Stimulated activated CD8-positive, alpha-beta memory T cell treated with anti-CD3 and anti-CD28 coated beads, Interleukin-15, amount 100 ng/mL, for 48 hours (primary cell): ENCODE measurements around the gene C18orf32.
"Not testable (repeated sequence)": the region's sequence is repeated elsewhere in the genome, so short reads cannot be mapped to it uniquely, and the experiment has no call there.

Source experiments
- DNase-seq, 2 donors: peaks; one replicate each; pipeline ENCODE4 v3.0.0-alpha.2; 2020; ENCODE audit warnings: low read depth in 2 of 2

Gene C18orf32

GRCh38 chr18:49486953-49487710, at the start of gene C18orf32:
Gene C18orf32 (minus strand): TSS chr18:49487234. CDS start chr18:49483748, 3,486 bp downstream.
- peak; percentile 92 to 94 for DNase-seq

DNA sequence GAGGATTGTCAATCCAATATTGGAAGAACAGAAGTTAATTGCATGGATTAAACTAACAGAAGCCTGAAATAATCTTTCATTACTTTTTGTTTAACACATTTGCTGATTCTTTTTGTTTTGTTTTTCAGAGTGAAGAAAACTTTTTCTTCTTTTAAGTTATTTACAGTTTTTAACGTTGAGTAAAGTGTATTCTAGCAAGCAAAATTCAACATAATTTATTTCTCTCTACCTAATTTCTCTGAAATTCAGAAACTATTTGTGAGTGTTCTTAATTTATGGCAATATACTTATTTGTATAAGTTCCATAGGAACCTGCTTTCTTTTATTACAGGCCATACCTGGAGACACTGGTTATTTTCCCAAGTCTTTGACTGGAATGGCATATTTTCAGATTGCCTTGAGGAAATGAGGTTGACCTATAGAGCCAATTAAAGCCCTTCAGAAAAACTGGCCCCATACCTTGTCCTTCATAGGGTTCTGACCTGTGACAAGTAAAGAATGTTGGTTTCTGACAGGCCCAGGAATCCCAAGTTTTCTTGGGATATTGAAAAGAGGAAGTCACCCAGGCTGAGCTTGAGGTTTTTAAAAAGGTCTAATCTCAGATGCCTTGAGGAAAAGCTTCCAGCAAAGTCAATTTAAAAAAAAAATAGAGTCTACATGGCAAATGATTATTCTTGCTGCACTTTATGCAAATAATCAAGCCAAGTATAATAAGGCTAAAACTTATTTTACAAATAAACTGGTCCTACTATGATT, 48.0 kb upstream of the C18orf32 start:
- DNase-seq = no peak

DNA sequence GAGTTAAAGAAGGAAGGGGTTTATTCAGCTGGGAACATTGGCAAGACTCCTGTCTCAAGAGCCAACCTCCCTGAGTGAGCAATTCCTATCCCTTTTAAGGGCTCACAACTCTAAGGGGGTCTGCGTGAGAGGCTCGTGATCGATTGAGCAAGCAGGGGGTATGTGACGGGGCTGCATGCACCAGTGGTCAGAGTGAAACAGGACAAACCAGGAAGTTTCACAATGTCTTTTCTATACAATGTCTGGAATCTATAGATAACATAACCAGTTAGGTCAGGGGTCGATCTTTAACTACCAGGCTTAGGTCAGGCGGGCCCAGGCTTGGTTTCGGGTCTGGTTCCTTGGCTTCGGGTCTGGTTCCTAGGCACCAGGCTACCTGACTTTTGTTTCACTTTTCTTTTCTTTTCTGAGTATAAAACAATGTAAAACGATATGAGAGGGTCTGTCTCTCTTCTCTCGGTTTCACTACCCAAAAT, 44.7 kb upstream of the C18orf32 start:
- no peak for DNase-seq

- DNase-seq = no peak
These were observed 42.6 kb upstream of the C18orf32 start for GRCh38 chr18:49529596-49529995.

GRCh38 chr18:49527631-49528327, 40.7 kb upstream of the C18orf32 start:
- DNase-seq = no peak

DNA sequence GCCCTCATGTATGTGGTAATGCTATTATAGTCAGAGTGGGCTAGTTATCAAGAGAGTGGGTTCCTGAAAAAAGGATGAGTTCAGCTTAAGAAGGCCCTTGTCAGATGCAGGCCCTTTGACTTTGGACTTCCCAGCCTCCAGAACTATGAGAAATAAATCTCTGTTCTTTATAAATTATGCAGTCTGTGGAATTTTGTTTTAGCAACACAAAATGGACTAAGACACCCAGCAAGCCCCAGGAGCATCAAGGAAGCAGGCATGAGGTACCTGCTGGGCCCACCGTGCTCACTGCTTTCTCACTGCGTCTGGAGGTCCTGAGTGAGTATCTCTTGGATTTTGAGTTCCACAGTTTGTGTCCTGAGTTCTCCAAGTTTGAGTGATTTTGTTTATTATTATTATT, 38.9 kb upstream of the C18orf32 start:
- DNase-seq = no peak

GRCh38 chr18:49524951-49525350, 37.9 kb upstream of the C18orf32 start:
- no peak for DNase-seq

GRCh38 chr18:49524349-49524748, 37.3 kb upstream of the C18orf32 start:
- DNase-seq = no peak

GRCh38 chr18:49523580-49524093, 36.6 kb upstream of the C18orf32 start:
- DNase-seq = not testable (repeated sequence)

- no peak for DNase-seq
These were observed 34.3 kb upstream of the C18orf32 start for GRCh38 chr18:49521216-49521835.

GRCh38 chr18:49520661-49521145, 33.7 kb upstream of the C18orf32 start:
- DNase-seq = no peak

- DNase-seq = no peak
These were observed 32.3 kb upstream of the C18orf32 start for GRCh38 chr18:49519101-49519971.

DNA sequence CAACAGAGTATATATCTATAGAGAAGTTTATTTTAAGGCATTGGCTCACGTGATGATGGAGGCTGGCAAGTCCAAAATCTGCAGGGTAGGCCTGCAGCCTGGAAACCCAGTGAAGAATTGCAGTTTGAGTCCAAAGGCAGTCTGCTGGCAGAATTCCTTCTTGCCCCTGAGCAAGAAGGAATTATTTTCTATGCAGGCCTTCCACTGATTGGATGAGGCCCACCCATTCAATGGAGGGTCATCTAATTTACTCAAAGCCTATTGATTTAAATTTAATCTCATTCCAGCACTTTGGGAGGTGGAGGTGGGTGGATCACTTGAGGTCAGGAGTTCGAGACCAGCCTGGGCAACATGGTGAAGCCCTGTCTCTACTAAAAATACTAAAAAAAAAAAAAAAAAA, 30.4 kb upstream of the C18orf32 start:
- no peak for DNase-seq

DNA sequence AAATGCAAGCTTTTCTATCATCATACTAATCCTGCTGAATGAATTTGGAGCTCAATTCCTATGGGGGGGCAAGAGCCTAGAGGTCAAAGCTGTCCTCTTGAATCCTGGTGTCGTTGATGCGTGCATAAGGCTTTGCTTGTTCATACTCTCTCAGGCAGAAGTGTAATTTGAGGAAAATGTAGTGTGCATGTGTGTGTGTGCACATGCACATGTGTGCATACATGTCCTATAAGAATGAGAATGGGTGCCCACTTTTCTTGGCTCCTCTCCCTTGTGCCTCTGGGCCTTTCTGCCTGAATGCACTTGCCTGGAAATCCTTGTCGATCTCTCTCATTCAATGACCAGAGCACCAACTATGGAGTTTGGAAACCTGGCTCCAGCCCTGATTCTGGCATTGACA, 28.5 kb upstream of the C18orf32 start:
- no peak for DNase-seq

DNA sequence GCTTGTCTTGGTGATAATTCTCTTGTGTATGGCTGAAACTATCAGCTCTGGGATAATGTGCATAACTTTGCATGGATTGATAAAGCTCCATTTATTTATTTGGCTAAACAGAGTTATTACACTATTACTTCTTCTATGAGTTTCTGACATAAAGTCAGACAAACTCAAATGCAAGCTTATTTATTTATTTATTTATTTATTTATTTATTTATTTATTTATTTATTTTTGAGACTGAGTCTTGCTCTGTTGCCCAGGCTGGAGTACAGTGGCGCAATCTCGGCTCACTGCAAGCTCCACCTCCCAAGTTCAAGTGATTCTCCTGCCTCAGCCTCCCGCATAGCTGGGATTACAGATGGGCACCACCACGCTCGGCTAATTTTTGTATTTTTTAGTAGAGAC, 28.0 kb upstream of the C18orf32 start:
- not testable (repeated sequence) for DNase-seq

GRCh38 chr18:49514577-49514976, 27.5 kb upstream of the C18orf32 start:
- DNase-seq = no peak

GRCh38 chr18:49512876-49513275, 25.8 kb upstream of the C18orf32 start:
- not testable (repeated sequence) for DNase-seq

- peak in 1 of 2 donors; percentile 8 for DNase-seq
These were observed 23.5 kb upstream of the C18orf32 start for GRCh38 chr18:49510393-49511115.

DNA sequence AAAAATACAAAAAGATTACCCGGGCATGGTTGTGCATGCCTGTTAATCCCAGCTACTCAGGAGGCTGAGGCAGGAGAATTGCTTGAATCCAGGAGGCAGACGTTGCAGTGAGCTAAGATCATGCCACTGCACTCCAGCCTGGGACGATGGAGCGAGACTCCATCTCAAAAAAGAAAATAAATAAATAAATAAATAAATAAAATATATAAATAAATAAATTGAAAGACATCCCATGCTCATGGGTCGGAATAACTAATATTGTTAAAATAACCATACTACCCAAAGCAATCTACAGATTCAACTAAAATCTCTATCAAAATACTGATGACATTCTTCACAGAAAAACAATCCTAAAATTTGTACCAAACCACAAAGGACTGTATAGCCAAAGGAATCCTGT, 19.4 kb upstream of the C18orf32 start:
- not testable (repeated sequence) for DNase-seq

DNA sequence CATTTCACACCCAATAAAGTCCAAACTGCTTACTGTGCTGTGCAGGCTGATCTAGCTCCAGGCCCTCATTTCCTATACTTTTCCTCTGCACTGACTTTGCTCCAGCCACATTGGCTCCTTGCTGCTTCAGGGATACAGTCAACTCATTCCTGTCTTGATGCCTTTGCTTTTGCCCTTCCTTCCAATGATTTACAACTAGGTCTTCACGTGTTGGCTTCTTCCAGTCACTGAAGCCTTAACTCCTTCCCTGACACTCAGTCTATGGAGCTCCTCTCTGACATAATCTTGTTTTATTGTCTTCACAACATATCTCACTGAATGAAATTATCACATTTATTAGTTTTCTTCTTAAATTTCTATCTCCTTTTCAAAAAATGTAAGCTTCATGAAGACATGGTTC, 16.9 kb upstream of the C18orf32 start:
- DNase-seq = no peak
